Measurements from ENCODE around the gene FMO2. TPM values are rescaled to one million over a fixed set of nuclear protein-coding genes. Genes with fewer than 3 reads are reported as not detected.

FMO2 gene
- polyA plus RNA-seq, 3 donors from 2014 or later, result not detected

Other genes starting within 250 kb of the FMO2 start
- not detected for gene MROH9, start 249.8 kb upstream of the FMO2 start, polyA plus RNA-seq
- gene FMO3, start 94.4 kb upstream of the FMO2 start, polyA plus RNA-seq, result not detected
- not detected for gene FMO1, start 63.2 kb downstream of the FMO2 start, polyA plus RNA-seq
- 1 to 10 TPM; 2.6 to 4.1 (median 3.0) TPM for gene FMO4, start 128.9 kb downstream of the FMO2 start, polyA plus RNA-seq